Activated CD4-positive, CD25-positive, alpha-beta regulatory T cell treated with anti-CD3 and anti-CD28 coated beads, Interleukin-2, amount 50 U/mL, for 24 hours (primary cell): ENCODE measurements around the gene SMARCC1.

ENCODE experiments used
- ATAC-seq, 2 donors: fragments of 150-1000 bp; cut with Tn5 transposase; one replicate each; pipeline ENCODE4 v1.10.0; 2021; ENCODE audit warnings: mild to moderate bottlenecking in 1 of 2, moderate library complexity in 1 of 2

Gene SMARCC1

GRCh38 chr3:47536221-47536891, 245.3 kb downstream of the SMARCC1 start:
- no peak for ATAC-seq
